ENCODE results near the gene CWF19L1.

The CWF19L1 gene

GRCh38 chr10:100185364-100186252 lies 81.8 kb downstream of the CWF19L1 start, which contains the start of gene ERLIN1:
Gene ERLIN1, minus strand, starts transcription at chr10:100186029. Its CDS starts 403 bp downstream, at chr10:100185626.
- Histone ChIP-seq H3K27me3 (ENCODE audit: insufficient read depth, low read length) (no peaks in the 10 kb centered on the region), H3K4me3 (ENCODE audit: low read length) (peak within 1 kb of the TSS; percentile 67), H3K9me3 (ENCODE audit: low read length) (no peaks in the 10 kb centered on the region), H2AFZ (ENCODE audit: low read depth, low read length) (peak within 1 kb of the TSS; percentile 82), H3K36me3 (ENCODE audit: insufficient read depth, low read length) (peaks cover 22% of the 10 kb centered on the region), H3K4me1 (ENCODE audit: insufficient read depth, low read length) (peaks cover 20% of the 10 kb centered on the region)

- Histone ChIP-seq H3K4me1 (ENCODE audit: insufficient read depth, low read length) (peaks cover 20% of the 10 kb centered on the region), H3K36me3 (ENCODE audit: insufficient read depth, low read length) (peaks cover 22% of the 10 kb centered on the region)
These were observed 82.6 kb downstream of the CWF19L1 start for GRCh38 chr10:100184840-100185239.

GRCh38 chr10:100184426-100184825 lies 83.0 kb downstream of the CWF19L1 start:
- Histone ChIP-seq H3K36me3 (ENCODE audit: insufficient read depth, low read length) (peaks cover 23% of the 10 kb centered on the region), H3K9me3 (ENCODE audit: low read length) (no peaks in the 10 kb centered on the region), H3K4me3 (ENCODE audit: low read length) (peak overlapping the region; percentile 67), H2AFZ (ENCODE audit: low read depth, low read length) (peak overlapping the region; percentile 82), H3K4me1 (ENCODE audit: insufficient read depth, low read length) (peaks cover 20% of the 10 kb centered on the region), H3K27me3 (ENCODE audit: insufficient read depth, low read length) (no peaks in the 10 kb centered on the region)

More at GRCh38 chr10:100184840-100185239, 82.6 kb downstream of the CWF19L1 start:
- Histone ChIP-seq H3K27me3 (ENCODE audit: insufficient read depth, low read length) (no peaks in the 10 kb centered on the region), H3K4me3 (ENCODE audit: low read length) (peak overlapping the region; percentile 67), H2AFZ (ENCODE audit: low read depth, low read length) (peak overlapping the region; percentile 82), H3K9me3 (ENCODE audit: low read length) (no peaks in the 10 kb centered on the region)

GRCh38 chr10:100183481-100183880 lies 84.0 kb downstream of the CWF19L1 start:
- Histone ChIP-seq H3K4me3 (ENCODE audit: low read length) (no peak overlapping the region), H3K9me3 (ENCODE audit: low read length) (no peaks in the 10 kb centered on the region), H3K27me3 (ENCODE audit: insufficient read depth, low read length) (no peaks in the 10 kb centered on the region), H2AFZ (ENCODE audit: low read depth, low read length) (no peak overlapping the region), H3K4me1 (ENCODE audit: insufficient read depth, low read length) (peaks cover 20% of the 10 kb centered on the region), H3K36me3 (ENCODE audit: insufficient read depth, low read length) (peaks cover 28% of the 10 kb centered on the region)

GRCh38 chr10:100182908-100183307 lies 84.5 kb downstream of the CWF19L1 start:
- H2AFZ ChIP-seq (ENCODE audit: low read depth, low read length), result no peak overlapping the region
- H3K27me3 ChIP-seq (ENCODE audit: insufficient read depth, low read length), result no peaks in the 10 kb centered on the region
- H3K36me3 ChIP-seq (ENCODE audit: insufficient read depth, low read length), result peaks cover 32% of the 10 kb centered on the region
- H3K4me1 ChIP-seq (ENCODE audit: insufficient read depth, low read length), result peaks cover 20% of the 10 kb centered on the region
- H3K9me3 ChIP-seq (ENCODE audit: low read length), result no peaks in the 10 kb centered on the region
- no peak overlapping the region for H3K4me3 ChIP-seq (ENCODE audit: low read length)
